MCF 10A (cell line): ENCODE data around the gene ZNF469. TPM values are rescaled to one million over a fixed set of nuclear protein-coding genes. Genes with fewer than 3 reads are reported as not detected.

ENCODE experiments used
- BruUV-seq: library from RNA; stranded (reverse); fragments of 400-500 nt; replicated peaks from 2 replicates; lab custom pipeline; 2021; lab: Mats Ljungman, UMichigan
- CTCF ChIA-PET: fragments of 300-600 bp; sonication (Branson Sonifier 250); formaldehyde crosslinking; extraction: SDS; loops from one replicate; lab custom pipeline; 2021; ENCODE audit warnings: antibody characterized with exemption, inconsistent platforms; lab: Yijun Ruan, JAX
- POLR2A ChIA-PET: fragments of 300-600, 350-650 bp; sonication (Branson Sonifier 250); formaldehyde crosslinking; extraction: SDS; loops from one replicate; lab custom pipeline; 2020; ENCODE audit warnings: antibody characterized with exemption, inconsistent platforms; lab: Yijun Ruan, JAX
- DNase-seq: peaks from one replicate; pipeline ENCODE4 v3.0.0-alpha.2; 2018; ENCODE audit not compliant: unreplicated experiment
- H3K27ac Mint-ChIP-seq: one replicate; pipeline ENCODE4 v1.8.0; 2022; ENCODE audit warnings: mild to moderate bottlenecking, low read depth, mixed read lengths; ENCODE audit not compliant: unreplicated experiment
- H3K27me3 Mint-ChIP-seq: one replicate; pipeline ENCODE4 v1.8.0; 2022; ENCODE audit warnings: mixed read lengths; ENCODE audit not compliant: insufficient read depth, unreplicated experiment
- H3K36me3 Mint-ChIP-seq: one replicate; pipeline ENCODE4 v1.8.0; 2022; ENCODE audit warnings: mild to moderate bottlenecking, moderate library complexity, mixed read lengths; ENCODE audit not compliant: insufficient read depth, unreplicated experiment
- H3K4me1 Mint-ChIP-seq: one replicate; pipeline ENCODE4 v1.8.0; 2022; ENCODE audit warnings: mixed read lengths; ENCODE audit not compliant: insufficient read depth, unreplicated experiment
- H3K4me3 Mint-ChIP-seq: one replicate; pipeline ENCODE4 v1.8.0; 2022; ENCODE audit warnings: mild to moderate bottlenecking, moderate library complexity, mixed read lengths; ENCODE audit not compliant: unreplicated experiment
- H3K9me3 Mint-ChIP-seq: one replicate; pipeline ENCODE4 v1.8.0; 2022; ENCODE audit warnings: mixed read lengths; ENCODE audit not compliant: unreplicated experiment
- CTCF ChIP-seq: fragments of 200-600 bp; IDR thresholded peaks from one replicate; pipeline ENCODE4 v1.8.0; 2022; ENCODE audit warnings: antibody characterized with exemption, mild to moderate bottlenecking; ENCODE audit not compliant: unreplicated experiment
- intact Hi-C: fragments of 100-400 bp; cut with micrococcal nuclease; formaldehyde crosslinking; loops from 2 replicates; pipeline ENCODE4 v1.14.1; 2022
- total RNA-seq: library from RNA; stranded (reverse); gene quantifications from 2 replicates; pipeline ENCODE4 v1.2.3, GENCODE V29; 2022

Gene ZNF469
- total RNA-seq, 1 experiment from 2014 or later, result not detected

DNA sequence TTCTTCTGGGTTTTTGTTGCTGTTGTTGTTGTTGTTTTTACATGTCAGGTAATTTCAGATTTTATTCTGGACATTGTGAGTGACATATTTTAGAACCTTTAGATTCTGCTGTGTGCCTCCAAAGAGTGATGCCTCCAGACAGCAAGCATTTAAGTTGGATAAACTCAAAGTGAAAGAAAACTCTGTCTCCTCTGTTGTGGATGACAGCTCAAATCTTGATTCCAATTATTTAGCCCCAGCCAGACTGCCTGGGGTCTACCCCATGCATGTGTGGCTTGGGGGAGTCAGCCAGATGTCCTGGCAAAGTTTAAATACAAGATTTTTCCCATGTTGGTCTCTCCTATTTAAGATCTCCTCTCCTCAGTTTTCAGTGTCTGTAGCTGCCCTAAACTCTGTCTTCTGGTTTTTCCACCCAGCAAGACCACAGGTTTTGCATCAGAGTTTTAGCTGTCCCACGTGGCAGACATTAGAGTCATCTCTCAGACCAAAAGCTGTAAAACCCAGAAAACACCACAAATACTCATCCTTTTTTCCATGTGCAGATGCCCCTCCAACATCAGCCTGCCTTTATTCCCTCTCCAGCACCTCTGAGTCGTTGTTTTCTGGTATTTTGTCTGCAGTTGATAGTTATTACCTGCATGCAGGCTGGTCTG lies 19.4 kb upstream of the ZNF469 start:
- H3K36me3 Mint-ChIP-seq, result no peaks in the 10 kb centered on the region
- H3K27me3 Mint-ChIP-seq, result peaks cover 35% of the 10 kb centered on the region
- no peaks in the 10 kb centered on the region for H3K9me3 Mint-ChIP-seq
- DNase-seq, result no peak
- intact Hi-C loops, result no loop called here
- H3K4me3 Mint-ChIP-seq, result no peak overlapping the region
- POLR2A ChIA-PET, result no interaction called here
- no peak overlapping the region for H3K27ac Mint-ChIP-seq
- H3K4me1 Mint-ChIP-seq, result no peaks in the 10 kb centered on the region
- TF ChIP-seq CTCF, result no peak
- no TSS peak for BruUV-seq
- CTCF ChIA-PET, result no interaction called here

- intact Hi-C loops, result no loop called here
- H3K36me3 Mint-ChIP-seq, result no peaks in the 10 kb centered on the region
- H3K4me3 Mint-ChIP-seq, result no peak overlapping the region
- TF ChIP-seq CTCF, result no peak
- no peak overlapping the region for H3K27ac Mint-ChIP-seq
- POLR2A ChIA-PET, result no interaction called here
- no TSS peak for BruUV-seq
- H3K4me1 Mint-ChIP-seq, result no peaks in the 10 kb centered on the region
- DNase-seq, result no peak
- peaks cover 35% of the 10 kb centered on the region for H3K27me3 Mint-ChIP-seq
- no peaks in the 10 kb centered on the region for H3K9me3 Mint-ChIP-seq
- CTCF ChIA-PET, result no interaction called here
Observed at GRCh38 chr16:88365244-88365865, 17.4 kb upstream of the ZNF469 start.

- DNase-seq, result no peak
- Mint-ChIP-seq H3K27me3 (peaks cover 33% of the 10 kb centered on the region), H3K27ac (no peak overlapping the region), H3K36me3 (no peaks in the 10 kb centered on the region), H3K4me3 (no peak overlapping the region), H3K4me1 (no peaks in the 10 kb centered on the region), H3K9me3 (no peaks in the 10 kb centered on the region)
- CTCF ChIA-PET, result no interaction called here
- no TSS peak for BruUV-seq
- POLR2A ChIA-PET, result no interaction called here
- TF ChIP-seq CTCF, result no peak
- intact Hi-C loops, result no loop called here
Observed at GRCh38 chr16:88366032-88366703, 16.6 kb upstream of the ZNF469 start.

- POLR2A ChIA-PET, result no interaction called here
- DNase-seq, result no peak
- no peak for TF ChIP-seq CTCF
- intact Hi-C loops, result no loop called here
- no peaks in the 10 kb centered on the region for H3K9me3 Mint-ChIP-seq
- CTCF ChIA-PET, result no interaction called here
- no peaks in the 10 kb centered on the region for H3K36me3 Mint-ChIP-seq
- no peak overlapping the region for H3K27ac Mint-ChIP-seq
- peaks cover 28% of the 10 kb centered on the region for H3K27me3 Mint-ChIP-seq
- H3K4me3 Mint-ChIP-seq, result no peak overlapping the region
- no peaks in the 10 kb centered on the region for H3K4me1 Mint-ChIP-seq
- BruUV-seq, result no TSS peak
Observed at GRCh38 chr16:88366704-88367047, 16.1 kb upstream of the ZNF469 start.
